HG02885 (cell line): ENCODE data around the gene PTCRA.

Experiments used
- ATAC-seq: cut with Tn5 transposase; IDR thresholded peaks from one replicate; pipeline ENCODE4 v1.9.1; 2021; ENCODE audit warnings: mild to moderate bottlenecking; ENCODE audit not compliant: unreplicated experiment, poor library complexity

PTCRA gene

DNA sequence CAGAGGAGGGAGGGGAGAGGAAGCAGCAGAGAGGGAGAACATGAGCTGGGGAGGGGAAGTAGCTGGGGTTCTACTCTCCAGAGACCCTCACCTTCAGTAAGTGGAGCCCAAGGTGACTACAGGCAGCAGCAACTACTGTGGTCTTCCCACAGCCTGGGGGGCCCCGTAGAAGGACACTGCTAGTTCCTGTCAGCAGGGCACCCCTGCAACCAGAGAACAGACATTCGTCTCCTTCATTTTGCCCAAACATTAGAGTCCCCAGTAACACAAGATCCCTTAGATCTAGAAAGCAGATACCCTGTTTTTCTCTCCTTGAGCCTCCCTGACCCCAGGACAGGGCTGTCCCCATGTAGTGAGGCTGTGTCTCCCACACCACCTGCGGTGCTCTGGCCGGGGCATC lies 52.9 kb downstream of the PTCRA start:
- no peak for ATAC-seq

DNA sequence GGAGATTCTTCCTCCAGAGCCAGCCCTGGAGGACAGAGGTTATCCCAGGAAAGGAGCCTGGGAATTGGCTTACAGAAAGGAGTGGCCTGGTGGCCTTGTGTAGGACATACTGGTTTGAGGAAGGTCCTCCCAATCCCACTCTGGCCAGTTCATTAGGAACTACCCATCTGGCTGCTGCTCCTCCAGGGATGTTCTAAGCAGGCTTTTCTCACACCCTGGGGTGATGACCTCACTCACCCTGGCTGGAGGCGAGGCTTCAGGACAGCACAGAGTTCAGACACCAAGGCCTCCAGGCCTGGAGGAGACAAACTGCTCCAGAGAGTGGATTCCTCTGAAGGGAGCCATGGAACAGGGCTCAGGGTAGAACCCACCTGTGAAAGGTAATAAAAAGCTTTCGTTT lies 53.6 kb downstream of the PTCRA start:
- ATAC-seq, result no peak

DNA sequence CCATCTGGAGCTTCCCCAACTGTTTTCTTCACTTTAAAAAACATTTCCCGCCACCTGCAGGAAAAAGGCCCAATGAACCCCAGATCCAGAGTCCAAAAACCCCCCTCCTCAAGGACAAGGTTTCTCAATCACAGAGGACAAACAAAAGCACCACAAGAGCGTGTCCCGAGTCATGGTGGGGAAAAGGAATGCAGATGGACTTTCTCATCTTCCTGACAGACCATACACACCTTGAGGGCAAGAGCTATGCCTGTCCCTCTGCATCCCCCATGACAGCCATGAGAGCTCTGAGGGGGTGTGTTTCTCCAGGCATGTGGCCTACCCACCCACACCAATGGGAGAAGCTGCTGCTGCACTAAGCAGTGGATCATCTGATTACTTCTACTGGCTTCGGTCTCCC lies 54.1 kb downstream of the PTCRA start:
- no peak for ATAC-seq

DNA sequence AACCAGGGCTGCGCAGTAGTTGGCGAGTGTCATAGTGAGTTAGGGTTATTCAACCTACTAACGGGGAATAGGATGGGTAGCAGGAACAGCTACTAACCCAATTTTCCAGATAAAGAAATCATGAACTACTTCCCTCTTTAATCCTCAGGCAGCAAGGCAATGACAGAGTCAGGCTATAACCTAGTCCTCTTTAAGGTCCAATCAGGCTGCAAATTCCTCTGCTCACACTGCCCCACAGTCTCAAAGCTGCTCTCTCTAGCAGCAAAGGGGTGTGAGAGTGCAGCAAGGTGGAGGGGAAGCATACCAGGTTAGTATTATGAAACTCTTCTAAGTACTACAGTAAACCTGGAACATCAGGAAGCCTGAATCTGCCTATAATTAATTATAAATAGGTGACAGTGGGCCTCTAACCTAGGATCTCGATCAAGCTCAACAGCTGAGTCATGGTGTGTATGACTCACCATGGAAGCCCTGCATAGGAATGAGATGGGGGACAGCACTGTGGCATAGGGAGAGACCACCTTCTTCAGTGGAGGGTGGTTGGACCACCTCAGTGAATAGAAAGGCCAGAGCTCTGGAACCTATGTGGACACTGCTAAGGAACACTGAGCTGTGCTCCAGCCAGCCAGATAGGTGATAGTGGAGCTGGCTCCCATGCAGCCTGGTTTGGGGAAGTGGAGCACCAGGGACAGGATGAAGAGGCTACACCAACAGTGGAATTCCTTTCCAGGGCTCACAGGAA lies 55.2 kb downstream of the PTCRA start:
- no peak for ATAC-seq

DNA sequence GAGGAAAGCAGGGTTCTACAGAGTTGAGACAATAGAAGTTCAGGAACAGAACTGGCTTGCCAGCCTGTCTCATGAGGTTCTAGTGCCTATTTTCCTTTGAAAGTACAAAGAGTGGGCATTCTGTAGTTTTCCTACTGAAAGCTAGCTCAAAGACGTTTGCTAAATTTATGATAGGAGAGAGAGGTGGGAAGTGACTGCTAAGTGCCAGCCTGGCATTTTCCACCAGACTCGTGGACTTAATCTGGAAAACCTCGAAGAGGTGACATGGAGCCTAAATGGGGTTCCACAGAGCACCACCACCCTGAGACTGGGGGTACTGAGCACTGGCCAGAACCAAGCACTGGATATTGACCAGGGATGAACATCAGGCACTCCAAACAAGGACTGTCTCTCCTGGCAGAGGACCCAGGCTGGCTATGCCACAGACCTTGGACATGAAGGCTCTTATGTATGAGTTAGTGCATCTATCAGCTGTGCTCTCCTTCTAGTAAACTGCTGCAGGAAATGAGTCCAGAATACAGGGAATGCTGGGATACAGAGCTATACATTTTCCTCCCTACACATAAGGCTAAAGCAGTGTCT lies 56.0 kb downstream of the PTCRA start:
- ATAC-seq, result no peak

DNA sequence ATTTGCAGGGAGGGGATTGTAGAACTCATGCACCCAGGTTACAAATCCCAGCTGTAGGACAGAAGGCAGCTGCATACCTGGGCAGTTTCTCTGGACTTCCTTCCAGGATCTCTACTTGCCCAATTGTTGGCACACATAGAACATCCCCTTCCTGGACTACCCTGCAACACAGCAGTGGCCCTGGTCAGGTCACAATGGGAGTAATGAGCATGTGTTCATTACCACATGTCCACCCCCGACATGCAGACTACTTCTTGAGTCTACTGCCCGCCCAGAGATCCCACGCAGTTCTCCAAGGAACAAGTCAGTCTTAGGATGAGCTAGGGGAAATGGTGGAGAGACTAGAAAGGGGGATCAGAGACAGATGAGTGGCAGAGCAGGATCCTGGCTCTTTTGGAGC lies 58.1 kb downstream of the PTCRA start:
- ATAC-seq, result no peak

DNA sequence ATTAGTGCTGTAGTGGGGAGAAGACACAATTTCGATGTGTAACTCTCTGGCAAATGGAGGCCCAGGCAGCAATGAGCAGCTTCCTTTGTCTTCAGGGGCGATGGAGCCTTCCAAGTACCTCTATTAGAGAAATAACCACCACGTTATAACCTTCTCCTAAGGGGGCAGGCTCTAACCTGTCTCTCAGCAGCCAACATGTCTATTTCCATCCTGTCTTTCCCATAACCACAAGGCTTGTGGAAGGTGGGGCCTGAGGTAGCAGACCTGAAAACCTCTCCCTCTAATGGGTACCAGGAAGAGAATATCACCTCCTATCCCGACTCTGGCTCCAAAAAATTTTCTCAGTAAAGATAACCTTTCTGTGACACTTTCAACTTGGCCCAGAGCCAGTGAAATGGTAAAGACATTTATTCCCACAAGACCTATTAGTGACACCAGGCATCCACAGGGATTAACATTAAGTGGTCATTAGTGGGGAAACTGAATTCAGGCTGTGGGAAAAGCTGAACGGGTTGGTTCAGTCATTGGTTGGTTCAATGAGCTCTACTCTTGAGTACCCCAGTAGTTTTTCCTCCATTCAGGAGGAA lies 59.2 kb downstream of the PTCRA start:
- no peak for ATAC-seq
